Naive B cell (primary cell): ENCODE measurements around the gene MRNIP. TPM values are rescaled to one million over a fixed set of nuclear protein-coding genes. Genes with fewer than 3 reads are reported as not detected.
"Not testable (repeated sequence)": the region's sequence is repeated elsewhere in the genome, so short reads cannot be mapped to it uniquely, and the experiment has no call there.

Experiments used
- ATAC-seq, 2 donors: fragments of 150-1000 bp; cut with Tn5 transposase; 2 replicates each; pipeline ENCODE4 v1.10.0; 2021; ENCODE audit warnings: low read depth in 2 of 2, mild to moderate bottlenecking in 2 of 2, moderate library complexity in 2 of 2
- DNase-seq: peaks from one replicate; pipeline ENCODE4 v3.0.0; 2022
- H3K27ac Mint-ChIP-seq, 6 donors: one replicate each; pipeline ENCODE4 v1.8.0; 2020 to 2022; ENCODE audit warnings: mild to moderate bottlenecking in 6 of 6, mixed read lengths in 6 of 6, moderate library complexity in 5 of 6, inconsistent platforms in 2 of 6
- H3K27me3 Mint-ChIP-seq, 3 donors: one replicate each; pipeline ENCODE4 v1.8.0; 2021 to 2022; ENCODE audit warnings: mixed read lengths in 3 of 3, mild to moderate bottlenecking in 1 of 3
- H3K36me3 Mint-ChIP-seq, 2 donors: one replicate each; pipeline ENCODE4 v1.8.0; 2020 to 2022; ENCODE audit warnings: mixed read lengths in 2 of 2, inconsistent platforms in 1 of 2, mild to moderate bottlenecking in 1 of 2
- H3K4me1 Mint-ChIP-seq, 3 donors: one replicate each; pipeline ENCODE4 v1.8.0; 2020 to 2022; ENCODE audit warnings: mixed read lengths in 3 of 3, inconsistent platforms in 1 of 3, mild to moderate bottlenecking in 1 of 3, moderate library complexity in 1 of 3
- H3K4me3 Mint-ChIP-seq, 8 donors: one replicate each; pipeline ENCODE4 v1.8.0; 2020 to 2022; ENCODE audit warnings: mild to moderate bottlenecking in 8 of 8, mixed read lengths in 8 of 8, moderate library complexity in 8 of 8, inconsistent platforms in 2 of 8
- H3K9me3 Mint-ChIP-seq, 7 donors: one replicate each; pipeline ENCODE4 v1.8.0; 2020 to 2022; ENCODE audit warnings: mixed read lengths in 7 of 7, mild to moderate bottlenecking in 5 of 7, inconsistent platforms in 2 of 7, moderate library complexity in 1 of 7
- polyA plus RNA-seq, 6 donors: library from polyadenylated mRNA; unstranded; fragments of 300-500 nt; fragmentation: Illumina TruSeq; gene quantifications; one replicate each; pipeline ENCODE4 v1.2.3, GENCODE V29; 2021; ENCODE audit warnings: low read depth in 6 of 6

Gene MRNIP
- polyA plus RNA-seq, 6 donors from 2014 or later: 4.4 to 21.2 (median 16.6) TPM

DNA sequence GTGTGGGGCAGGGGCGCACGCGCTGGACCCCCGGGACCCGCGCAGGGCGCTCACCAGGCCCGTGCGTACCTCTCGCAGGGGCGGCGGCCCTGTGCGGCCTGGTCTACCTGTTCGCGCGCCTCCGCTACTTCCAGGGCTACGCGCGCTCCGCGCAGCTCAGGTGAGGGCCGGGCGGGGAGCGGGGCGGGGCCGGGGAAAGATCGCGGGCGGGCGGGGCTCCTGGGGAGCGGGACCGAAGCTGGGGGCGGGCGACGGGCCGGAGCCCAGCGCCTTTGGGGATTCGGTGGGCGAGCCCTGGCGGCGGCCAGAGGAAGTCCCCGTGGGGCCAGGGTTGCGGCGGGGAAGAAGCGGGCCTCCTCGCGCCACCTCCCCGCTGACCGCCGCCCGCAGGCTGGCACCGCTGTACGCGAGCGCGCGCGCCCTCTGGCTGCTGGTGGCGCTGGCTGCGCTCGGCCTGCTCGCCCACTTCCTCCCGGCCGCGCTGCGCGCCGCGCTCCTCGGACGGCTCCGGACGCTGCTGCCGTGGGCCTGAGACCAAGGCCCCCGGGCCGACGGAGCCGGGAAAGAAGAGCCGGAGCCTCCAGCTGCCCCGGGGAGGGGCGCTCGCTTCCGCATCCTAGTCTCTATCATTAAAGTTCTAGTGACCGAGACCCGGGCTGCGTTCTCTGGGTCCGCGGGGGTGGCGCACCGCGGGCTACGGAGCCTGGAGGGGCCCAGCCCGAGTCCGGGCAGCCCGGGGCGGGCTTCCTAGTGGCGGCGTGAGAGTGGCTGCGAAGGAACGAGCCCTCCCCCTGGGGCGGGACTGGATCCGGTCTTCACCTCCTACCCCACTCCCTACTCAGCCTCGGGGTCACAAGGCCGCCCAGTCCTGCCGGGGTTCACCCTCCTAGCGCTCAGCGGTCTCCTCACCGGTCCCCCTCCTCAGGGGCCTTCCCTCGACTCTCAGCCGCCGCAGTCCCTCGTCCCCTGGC lies 62.5 kb downstream of the MRNIP start:
- H3K27ac Mint-ChIP-seq: peak overlapping the region in 3 of 6 donors; percentile 36 to 61 (median 47)
- ATAC-seq: peak; percentile 78 to 80
- no peaks in the 10 kb centered on the region for H3K9me3 Mint-ChIP-seq
- peaks cover 32 to 36% (median 32%) of the 10 kb centered on the region in 3 donors for H3K4me1 Mint-ChIP-seq
- peaks cover 0 to 6% of the 10 kb centered on the region in 2 donors for H3K36me3 Mint-ChIP-seq
- peak; percentile 72 for DNase-seq
- H3K4me3 Mint-ChIP-seq: peak overlapping the region; percentile 67 to 86 (median 77)
- no peaks in the 10 kb centered on the region for H3K27me3 Mint-ChIP-seq

DNA sequence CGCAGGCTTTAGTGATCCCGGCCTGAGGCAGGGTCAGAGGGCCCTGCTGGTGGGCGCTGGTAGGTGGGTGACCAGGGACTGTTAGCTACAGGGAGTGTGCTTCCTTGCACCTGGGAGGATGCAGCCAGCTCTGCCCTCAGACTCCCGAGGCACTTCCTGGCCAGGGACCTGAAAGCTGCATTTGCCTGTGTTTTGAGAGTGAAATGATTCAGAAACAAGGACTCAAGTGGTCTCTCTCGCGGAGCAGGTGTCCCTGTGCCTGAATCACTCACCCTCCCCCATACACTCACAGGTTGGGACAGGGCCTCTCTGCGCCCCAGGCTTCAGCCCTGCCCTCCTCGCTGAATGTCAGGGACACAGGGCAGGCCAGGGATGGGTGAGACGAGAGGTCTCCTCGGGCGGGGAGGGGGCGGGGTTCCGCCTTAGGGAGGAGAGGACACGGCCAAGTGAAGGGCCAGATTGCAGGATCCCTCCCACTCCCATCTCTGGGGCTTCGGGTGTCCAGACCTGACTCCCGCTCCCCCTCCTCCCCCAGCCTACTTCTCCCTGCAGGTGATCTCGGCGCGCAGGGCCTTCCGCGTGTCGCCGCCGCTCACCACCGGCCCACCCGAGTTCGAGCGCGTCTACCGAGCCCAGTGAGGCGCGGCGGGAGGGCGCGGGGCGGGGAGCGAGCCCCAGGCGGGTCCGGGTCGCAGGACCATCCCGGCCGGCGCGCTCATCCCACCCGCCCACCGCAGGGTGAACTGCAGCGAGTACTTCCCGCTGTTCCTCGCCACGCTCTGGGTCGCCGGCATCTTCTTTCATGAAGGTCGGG lies 63.4 kb downstream of the MRNIP start:
- Mint-ChIP-seq H3K27me3 (no peaks in the 10 kb centered on the region), H3K4me3 (peak overlapping the region; percentile 60 to 80 (median 68)), H3K4me1 (peaks cover 32 to 36% (median 32%) of the 10 kb centered on the region in 3 donors), H3K27ac (peak overlapping the region in 2 of 6 donors; percentile 47 to 76), H3K9me3 (no peaks in the 10 kb centered on the region), H3K36me3 (peaks cover 0 to 6% of the 10 kb centered on the region in 2 donors)
- ATAC-seq (peak in 1 of 2 donors; percentile 2), DNase-seq (no peak)

GRCh38 chr5:179794575-179794974 lies 64.0 kb downstream of the MRNIP start:
- H3K27ac Mint-ChIP-seq: peak overlapping the region in 2 of 6 donors; percentile 70 to 76
- H3K27me3 Mint-ChIP-seq: no peaks in the 10 kb centered on the region
- H3K4me1 Mint-ChIP-seq: peaks cover 32 to 36% (median 32%) of the 10 kb centered on the region in 3 donors

GRCh38 chr5:179794171-179794570 lies 64.4 kb downstream of the MRNIP start:
- H3K27me3 Mint-ChIP-seq: no peaks in the 10 kb centered on the region
- H3K4me1 Mint-ChIP-seq: peaks cover 32 to 39% (median 35%) of the 10 kb centered on the region in 3 donors
- peaks cover 0 to under 1% of the 10 kb centered on the region in 2 donors for H3K36me3 Mint-ChIP-seq
- H3K9me3 Mint-ChIP-seq: peaks cover 0 to 2% (median 0%) of the 10 kb centered on the region in 7 donors
- H3K4me3 Mint-ChIP-seq: peak overlapping the region in 7 of 8 donors; percentile 54 to 79 (median 64)
- no peak for ATAC-seq
- peak overlapping the region in 2 of 6 donors; percentile 54 to 76 for H3K27ac Mint-ChIP-seq
- no peak for DNase-seq

More at GRCh38 chr5:179794575-179794974, 64.0 kb downstream of the MRNIP start:
- no peak for ATAC-seq
- no peak for DNase-seq
- Mint-ChIP-seq H3K9me3 (no peaks in the 10 kb centered on the region), H3K4me3 (peak overlapping the region; percentile 60 to 80 (median 68)), H3K36me3 (peaks cover 0 to 4% of the 10 kb centered on the region in 2 donors)

DNA sequence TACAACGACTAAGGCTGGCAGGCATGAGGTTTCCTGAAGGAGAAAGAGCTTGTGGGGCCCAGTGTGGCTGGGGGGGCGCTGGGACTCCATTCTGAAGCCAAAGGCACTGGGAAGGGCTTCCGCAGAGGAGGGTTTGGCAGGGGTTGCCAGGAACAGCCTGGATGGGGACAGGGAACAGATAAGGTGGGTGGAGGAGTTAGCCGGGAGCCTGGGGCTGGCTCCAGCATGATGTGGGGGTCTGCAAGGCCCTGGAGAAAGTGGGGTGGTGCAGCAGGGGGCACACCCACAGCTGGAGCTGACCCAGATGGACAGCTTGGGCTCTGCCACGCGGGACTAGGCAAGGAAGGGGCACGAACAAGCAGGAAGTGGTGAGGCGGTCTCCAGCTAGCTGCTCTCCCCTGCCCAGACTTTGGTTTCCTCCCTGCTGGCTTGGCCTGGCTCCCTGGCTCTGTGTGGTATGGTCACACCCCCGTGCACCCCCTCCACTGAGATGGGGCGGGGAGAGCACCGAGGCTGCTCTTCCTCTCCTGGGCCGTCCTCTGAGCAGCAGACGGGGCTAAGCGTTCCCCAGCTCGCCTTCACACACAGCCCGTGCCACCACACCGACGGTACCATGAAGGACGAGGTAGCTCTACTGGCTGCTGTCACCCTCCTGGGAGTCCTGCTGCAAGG lies 65.0 kb downstream of the MRNIP start, which contains the start of gene LTC4S:
Gene LTC4S, plus strand, starts transcription at position 519 of the 672 bp plus-strand sequence. Its CDS starts 95 bp downstream, at position 614.
- DNase-seq (peak; percentile 50), ATAC-seq (peak; percentile 51 to 54)
- peak within 1 kb of the TSS; percentile 49 to 84 (median 73) for H3K27ac Mint-ChIP-seq
- H3K4me1 Mint-ChIP-seq: peaks cover 32 to 39% (median 35%) of the 10 kb centered on the region in 3 donors
- peaks cover 0 to 2% (median 0%) of the 10 kb centered on the region in 7 donors for H3K9me3 Mint-ChIP-seq
- no peaks in the 10 kb centered on the region for H3K27me3 Mint-ChIP-seq
- no peaks in the 10 kb centered on the region for H3K36me3 Mint-ChIP-seq
- H3K4me3 Mint-ChIP-seq: peak within 1 kb of the TSS; percentile 60 to 80 (median 68)

DNA sequence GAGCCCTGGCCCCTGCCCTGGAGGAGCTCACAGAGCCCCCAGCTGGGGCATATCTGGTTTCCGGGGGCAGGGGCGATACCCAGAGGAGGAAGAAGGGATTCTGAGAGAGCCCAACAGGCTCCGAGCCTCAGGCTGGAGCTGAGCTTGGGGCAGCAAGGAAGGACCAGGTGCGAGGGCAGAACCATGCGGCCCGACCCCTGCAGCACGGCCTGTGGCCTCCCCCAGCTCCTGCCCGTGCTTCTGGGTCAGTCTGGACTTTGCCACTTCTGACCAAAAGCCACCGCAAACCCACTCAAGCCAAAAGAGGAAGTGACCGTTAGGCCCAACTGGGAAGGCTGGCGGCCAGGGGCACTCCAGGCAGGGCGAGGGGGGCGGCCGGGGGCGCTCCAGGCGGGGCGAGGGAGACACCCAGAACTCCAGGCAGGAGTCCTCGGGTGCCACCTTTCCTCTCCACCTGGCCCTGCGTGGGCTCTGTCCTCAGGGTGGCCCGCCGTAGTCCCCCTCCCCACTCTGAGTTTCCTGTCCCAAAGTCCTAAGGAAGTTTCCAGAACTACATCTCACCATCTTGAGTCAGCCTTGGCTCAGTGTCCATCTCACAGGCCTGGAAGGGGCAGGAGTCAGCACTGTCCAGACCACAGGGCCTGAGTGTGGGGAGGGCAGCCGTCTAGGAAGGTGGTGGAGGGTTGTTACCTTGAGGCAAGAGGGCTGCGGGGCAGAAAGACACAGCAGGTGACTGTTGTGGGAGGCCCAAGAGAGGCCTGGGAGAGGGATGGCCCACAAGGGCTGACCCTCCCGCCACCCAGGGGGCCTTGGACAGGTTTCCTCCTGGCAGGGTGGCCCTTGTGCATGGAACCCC lies 65.8 kb downstream of the MRNIP start:
- ATAC-seq (no peak), DNase-seq (no peak)
- H3K27ac Mint-ChIP-seq: peak overlapping the region in 4 of 6 donors; percentile 49 to 76 (median 73)
- peaks cover 32 to 39% (median 35%) of the 10 kb centered on the region in 3 donors for H3K4me1 Mint-ChIP-seq
- peak overlapping the region in 5 of 8 donors; percentile 40 to 73 (median 45) for H3K4me3 Mint-ChIP-seq
- no peaks in the 10 kb centered on the region for H3K36me3 Mint-ChIP-seq
- H3K27me3 Mint-ChIP-seq: no peaks in the 10 kb centered on the region
- H3K9me3 Mint-ChIP-seq: peaks cover 0 to 2% (median 0%) of the 10 kb centered on the region in 7 donors

DNA sequence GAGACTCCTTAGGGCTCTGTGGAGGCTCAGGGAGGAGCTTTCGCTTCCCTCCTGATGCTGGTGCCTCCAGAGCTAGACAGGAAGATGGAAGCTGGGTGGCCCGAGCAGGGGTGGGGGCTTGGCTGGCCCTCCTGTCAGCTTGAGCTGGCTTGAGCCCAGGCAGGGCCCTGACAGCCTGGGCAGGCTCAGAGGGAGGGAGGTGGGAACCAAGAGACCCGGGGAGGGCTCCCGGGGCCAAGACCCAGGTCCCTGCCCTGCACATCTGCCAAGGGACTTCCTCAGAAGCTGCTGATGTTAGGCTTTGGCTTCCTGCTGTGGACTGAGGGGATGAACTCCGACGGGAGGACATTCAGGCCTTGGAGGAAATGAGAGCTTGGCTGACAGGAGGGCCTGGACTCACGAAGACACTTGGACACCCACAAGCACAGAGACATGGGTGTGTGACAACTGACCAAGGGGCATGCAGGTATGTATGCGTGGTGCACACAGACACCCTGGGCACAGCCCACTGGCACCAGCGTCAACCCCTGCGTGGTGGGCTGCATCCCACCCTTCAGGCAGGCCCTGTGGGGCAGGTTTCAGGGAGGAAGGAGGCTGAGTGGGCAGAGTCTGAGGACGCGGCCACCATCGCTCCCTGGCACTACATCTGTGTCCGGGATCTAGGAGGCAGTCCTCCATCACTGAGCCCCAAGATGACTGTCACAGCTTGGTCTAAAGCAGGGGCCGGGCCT lies 66.6 kb downstream of the MRNIP start:
- H3K27ac Mint-ChIP-seq: peak overlapping the region in 4 of 6 donors; percentile 26 to 58 (median 52)
- no peak for DNase-seq
- H3K27me3 Mint-ChIP-seq: no peaks in the 10 kb centered on the region

GRCh38 chr5:179789278-179789677 lies 69.3 kb downstream of the MRNIP start:
- H3K9me3 Mint-ChIP-seq, H3K36me3 Mint-ChIP-seq, H3K27me3 Mint-ChIP-seq, ATAC-seq, H3K27ac Mint-ChIP-seq, DNase-seq, H3K4me3 Mint-ChIP-seq: not testable (repeated sequence)
- H3K4me1 Mint-ChIP-seq: peaks cover 22 to 28% (median 27%) of the 10 kb centered on the region in 3 donors

More for the DNA sequence above, 66.6 kb downstream of the MRNIP start:
- H3K4me3 Mint-ChIP-seq: peak overlapping the region in 3 of 8 donors; percentile 25 to 40 (median 27)
- H3K9me3 Mint-ChIP-seq: peaks cover 0 to 2% (median 0%) of the 10 kb centered on the region in 7 donors
- H3K4me1 Mint-ChIP-seq: peaks cover 31 to 38% (median 34%) of the 10 kb centered on the region in 3 donors
- ATAC-seq: no peak
- H3K36me3 Mint-ChIP-seq: no peaks in the 10 kb centered on the region

DNA sequence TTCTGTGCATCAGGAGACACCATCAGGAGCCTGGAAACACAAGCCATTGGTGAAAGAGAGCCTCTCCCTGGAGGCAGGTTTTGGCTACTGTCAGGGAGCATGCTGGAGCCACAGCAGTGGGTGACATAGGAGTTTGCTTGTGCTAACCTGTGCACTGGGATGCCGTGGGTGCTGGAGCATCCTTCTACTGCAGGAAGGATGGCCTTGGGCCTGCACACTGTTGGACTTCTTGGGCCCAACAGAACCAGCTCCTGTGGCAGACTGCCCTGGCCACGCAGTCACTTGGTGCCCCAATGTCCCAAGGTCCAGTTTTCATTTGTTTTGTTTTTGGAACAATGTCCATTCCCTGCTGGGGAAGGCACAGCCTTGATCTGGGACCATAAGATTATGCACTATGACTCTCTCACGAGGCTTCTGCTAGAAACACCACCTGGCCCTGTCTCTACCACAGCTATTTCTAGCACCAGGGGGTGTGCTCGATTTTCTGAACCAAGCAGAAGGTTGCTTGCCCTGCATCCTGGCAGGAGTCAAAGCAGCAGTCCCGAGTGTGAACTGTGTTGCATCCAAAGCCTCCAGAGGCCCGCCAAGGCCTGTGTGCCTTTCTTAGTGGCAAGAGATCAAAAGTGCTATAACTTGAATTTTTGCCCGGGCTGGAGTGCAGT lies 70.3 kb downstream of the MRNIP start:
- Mint-ChIP-seq H3K4me3 (no peak overlapping the region), H3K4me1 (peaks cover 12 to 19% (median 18%) of the 10 kb centered on the region in 3 donors), H3K9me3 (peaks cover 0 to 2% (median 0%) of the 10 kb centered on the region in 7 donors), H3K36me3 (no peaks in the 10 kb centered on the region), H3K27me3 (no peaks in the 10 kb centered on the region), H3K27ac (no peak overlapping the region)
- DNase-seq (no peak), ATAC-seq (no peak)
